NCI-H1092 (cell line): Measurements from ENCODE around the gene TANGO6.
"Not testable (repeated sequence)": the region's sequence is repeated elsewhere in the genome, so short reads cannot be mapped to it uniquely, and the experiment has no call there.

Experiments used
- DNase-seq: peaks from one replicate; lab custom pipeline; 2025; lab: John Stamatoyannopoulos, UW

TANGO6 gene

DNA sequence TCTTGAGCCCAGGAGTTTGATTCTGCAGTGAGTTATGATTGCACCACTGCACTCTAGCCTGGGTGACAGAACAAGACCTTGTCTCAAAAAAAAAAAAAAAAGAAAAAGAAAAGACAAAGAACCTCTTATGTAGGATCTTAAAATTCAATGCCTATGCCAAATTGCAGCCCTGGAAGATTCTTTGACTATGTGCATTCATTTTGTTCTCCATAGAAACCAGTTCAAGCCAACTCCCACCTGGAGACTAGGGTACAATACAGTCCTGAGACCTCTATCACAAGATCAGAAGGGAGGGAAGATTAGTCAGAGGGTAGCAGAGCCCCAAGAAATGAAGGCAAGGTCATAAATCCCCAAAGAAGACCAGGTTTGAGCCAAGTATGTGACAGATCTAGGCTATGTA lies 171.5 kb downstream of the TANGO6 start:
- no peak for DNase-seq

DNA sequence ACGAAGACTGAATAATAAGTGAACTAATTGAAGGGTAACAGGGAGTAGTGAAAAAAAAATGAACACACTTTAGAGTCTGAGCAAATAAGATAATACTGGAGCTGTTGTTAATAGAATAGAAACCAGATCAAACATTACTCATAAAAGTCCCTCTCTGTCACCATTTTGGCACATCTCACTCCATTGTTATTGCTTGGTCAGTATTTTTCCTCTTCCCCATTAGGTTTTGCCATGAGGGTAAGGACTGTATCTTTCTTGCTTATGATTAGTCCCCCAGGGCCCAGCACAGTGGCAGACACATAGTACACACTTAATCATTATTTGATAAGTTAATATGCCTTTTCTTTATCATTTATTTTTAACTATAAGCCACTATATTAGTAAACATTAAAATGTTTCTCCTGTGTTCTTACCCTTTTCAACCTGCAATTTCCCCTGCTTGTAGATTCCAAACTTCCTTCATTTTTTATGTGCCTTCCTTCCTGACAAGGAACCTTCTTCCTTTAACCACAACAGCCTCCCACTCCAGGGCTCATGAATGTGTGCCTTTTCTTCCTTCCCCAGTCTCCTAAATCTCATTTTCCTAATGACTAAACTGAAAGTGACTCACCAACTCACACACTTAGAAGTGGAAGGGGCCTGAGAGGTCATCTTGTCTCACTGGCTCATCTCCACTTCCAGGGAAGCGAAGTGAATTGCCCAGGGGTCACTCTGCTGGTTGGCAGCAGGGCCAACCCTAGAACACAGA lies 173.9 kb downstream of the TANGO6 start:
- no peak for DNase-seq

DNA sequence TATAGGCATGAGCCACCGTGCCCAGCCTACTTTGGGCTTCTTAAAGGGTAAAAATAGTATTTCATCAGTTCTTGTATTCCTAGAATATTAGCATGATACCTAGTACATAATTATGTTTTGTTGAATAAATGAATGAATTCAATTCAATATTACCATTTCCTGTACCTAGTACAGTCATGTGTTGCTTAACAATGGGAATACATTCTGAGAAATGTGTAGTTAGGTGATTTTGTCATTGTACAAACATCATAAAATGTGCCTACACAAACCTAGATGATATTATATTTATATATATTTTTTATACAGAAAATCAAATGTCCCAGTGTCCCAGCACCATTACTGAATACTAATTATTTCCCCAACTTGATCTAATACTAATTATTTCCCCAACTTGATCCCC lies 176.5 kb downstream of the TANGO6 start:
- DNase-seq = no peak

DNA sequence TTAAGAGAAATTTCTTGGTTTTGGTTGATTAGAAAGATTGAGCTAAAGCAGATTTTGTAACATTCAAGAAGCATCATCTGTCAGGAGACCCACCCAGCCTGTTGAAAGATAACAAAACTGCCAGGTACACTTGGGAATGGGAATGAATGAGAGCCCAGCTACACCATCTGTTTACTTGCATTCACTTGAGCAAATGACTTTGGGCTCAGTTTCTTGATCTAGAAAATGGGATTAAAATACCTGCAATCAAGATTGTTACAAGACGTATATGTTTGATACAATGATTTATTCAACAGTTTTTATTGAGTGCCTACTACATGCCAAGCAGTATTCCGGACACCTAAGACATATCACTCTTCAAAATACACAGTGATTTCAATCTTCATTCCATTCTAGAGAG lies 185.8 kb downstream of the TANGO6 start:
- DNase-seq = no peak

DNA sequence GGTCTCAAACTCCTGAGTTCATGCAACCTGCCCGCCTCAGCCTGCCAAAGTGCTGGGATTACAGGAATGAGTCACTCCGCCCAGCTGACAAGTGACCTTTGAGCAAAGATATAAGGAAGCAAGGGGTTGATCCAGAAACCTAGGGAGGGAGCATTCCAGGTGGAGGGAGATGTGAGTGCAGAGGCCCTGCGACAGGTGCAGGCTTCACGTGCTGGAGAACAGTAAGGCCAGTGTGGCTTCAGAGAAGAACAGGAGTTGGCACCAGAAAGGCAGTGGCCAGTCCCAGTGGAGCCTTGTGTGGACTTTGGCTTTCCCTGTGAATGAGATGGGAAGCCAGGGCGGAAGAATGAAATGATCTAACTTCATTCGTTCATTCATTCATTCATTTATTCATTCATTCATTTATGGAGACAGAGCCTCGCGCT lies 188.6 kb downstream of the TANGO6 start:
- DNase-seq = no peak

DNA sequence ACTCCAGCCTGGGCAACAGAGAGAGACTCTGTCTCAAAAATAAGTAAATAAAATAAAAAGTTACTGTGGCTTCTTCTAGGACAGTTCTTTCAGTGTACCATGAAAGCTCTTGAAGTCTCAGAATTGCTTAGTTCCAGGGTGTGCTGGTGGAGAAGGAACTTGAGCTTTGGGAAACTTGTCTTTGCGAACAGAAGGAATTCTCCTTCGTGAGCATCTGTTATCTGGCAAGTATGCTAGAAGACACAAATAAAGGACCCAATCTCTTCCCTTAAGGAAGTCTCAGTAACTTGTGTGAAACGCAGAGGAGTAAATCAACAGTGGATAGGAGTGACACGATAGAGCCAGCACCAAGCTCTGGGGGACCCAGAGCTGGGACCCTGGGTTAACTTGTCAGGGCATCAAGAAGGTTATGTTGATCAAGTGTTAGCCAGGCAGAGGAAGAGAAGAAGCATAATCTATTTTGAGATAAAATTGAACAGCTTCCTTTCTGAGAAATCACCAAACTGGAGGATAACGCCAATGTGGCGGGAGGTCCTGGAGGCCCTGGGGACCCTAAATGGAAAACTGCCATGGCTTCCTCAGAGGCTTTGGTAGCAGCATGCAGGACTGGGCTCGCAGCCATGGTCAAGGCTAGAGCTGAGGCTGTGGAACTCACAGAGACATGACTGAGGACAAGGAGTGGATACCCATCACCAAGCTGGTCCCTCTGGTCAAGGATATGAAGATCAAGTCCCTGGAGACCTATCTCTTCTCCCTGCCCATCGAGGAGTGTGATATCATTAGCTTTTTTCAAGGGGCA lies 190.0 kb downstream of the TANGO6 start:
- no peak for DNase-seq

DNA sequence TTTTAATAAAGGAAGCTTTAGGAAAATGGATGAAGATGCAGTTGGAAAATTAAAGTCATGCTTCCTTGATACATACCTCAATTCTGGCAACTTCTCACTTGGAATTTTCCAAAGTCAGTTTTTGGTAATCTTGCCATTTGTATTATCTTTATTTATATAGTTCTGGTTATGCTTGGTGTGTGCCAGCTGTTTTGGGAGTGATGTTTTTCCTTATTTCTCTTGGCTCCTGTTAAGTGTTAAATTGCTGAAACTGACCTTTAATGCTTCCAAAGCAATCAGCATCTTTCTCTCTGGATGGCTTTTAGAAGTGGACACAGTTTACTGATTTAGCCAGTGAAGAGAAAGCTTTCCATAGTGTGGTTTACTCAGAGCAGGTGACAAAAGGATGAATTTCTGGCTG lies 192.0 kb downstream of the TANGO6 start:
- no peak for DNase-seq

DNA sequence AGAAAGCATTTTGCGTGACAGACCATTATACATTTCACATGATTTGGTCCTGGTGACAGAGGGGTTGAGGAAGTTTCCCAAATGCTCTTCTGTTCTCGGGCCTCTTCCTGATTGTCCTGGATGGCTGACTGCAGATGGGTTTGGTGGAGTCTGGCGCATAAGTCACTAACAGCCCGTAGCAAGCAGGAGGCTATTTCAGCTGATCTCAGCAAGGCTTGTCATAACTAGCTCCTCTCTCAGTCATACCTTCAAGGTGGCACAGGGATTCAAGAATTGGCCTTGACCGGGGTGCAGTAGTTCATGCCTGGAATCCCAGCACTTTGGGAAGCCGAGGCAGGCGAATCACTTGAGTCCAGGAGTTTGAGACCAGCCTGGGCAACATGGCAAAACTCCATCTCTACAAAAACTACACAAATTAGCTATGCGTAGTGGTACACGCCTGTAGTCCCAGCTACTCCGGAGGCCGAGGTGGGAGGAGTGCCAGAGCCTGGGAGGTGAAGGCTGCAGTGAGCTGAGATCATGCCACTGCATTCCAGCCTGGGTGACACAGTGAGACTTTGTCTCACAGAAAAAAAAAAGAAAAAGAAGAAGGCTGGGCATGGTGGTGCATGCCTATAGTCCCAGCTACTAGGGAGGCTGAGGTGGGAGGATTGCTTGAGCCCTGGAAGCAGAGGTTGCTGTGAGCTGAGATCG lies 193.2 kb downstream of the TANGO6 start:
- no peak for DNase-seq

DNA sequence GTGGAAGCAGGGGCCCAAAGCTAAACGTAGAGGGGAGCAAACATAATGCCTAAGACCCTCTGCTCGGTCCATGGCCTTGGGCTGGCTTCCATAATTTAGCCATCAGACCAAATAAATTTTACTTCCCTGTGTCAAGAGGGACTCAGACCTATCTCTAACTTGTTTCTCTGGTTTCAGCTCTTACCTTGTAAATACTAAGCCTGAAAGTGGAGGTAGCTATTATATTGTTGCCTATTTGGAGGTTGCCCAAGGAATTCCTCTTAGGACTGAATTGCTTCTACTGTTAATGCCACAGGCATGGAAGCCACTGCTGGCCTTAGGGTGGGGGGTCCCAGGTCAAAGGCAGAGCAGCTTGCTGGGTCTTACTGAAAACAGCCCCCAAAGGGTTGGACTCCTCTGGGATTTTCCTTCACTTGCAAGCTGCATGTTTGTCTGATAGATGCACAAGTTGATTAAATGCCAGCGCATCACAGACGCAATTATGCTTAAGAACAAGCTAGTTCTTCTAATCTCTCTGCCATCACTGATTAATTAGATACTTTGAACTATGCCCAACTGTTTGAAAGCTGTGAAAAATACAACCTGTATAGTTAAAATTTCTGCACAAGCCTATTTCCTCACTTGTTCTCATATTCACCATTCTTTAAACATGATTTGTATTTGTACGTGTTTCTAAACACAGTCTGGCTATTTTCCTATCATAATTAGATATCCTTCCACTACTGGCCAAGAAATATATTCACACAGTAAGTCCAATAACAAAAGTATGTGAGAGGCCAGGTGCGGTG lies 194.2 kb downstream of the TANGO6 start:
- DNase-seq = no peak

DNA sequence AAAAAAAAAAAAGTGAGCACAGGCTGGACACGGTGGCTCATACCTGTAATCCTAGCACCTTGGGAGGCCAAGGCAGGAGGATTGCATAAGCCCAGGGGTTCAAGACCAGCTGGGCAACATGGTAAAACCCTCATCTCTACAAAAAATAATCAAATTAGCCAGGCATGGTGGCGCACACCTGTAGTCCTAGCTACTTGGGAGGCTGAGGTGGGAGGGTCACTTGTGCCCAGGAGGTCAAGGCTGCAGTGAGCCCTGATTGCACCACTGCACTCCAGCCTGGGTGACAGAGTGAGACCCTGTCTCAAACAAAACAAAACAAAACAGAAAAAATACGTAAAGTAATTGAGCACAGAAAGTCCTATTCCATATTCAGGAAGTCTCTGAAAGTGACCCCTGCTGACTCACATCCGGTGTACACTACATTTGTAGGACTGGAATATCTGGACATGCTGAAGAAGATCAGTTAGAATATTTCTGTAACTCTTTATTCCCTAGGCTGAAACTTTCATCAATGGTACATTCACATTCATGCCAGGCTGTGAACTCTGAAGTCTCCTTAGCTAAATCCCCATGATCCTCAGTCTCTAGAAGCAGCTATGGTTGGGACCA lies 196.1 kb downstream of the TANGO6 start:
- DNase-seq = no peak

DNA sequence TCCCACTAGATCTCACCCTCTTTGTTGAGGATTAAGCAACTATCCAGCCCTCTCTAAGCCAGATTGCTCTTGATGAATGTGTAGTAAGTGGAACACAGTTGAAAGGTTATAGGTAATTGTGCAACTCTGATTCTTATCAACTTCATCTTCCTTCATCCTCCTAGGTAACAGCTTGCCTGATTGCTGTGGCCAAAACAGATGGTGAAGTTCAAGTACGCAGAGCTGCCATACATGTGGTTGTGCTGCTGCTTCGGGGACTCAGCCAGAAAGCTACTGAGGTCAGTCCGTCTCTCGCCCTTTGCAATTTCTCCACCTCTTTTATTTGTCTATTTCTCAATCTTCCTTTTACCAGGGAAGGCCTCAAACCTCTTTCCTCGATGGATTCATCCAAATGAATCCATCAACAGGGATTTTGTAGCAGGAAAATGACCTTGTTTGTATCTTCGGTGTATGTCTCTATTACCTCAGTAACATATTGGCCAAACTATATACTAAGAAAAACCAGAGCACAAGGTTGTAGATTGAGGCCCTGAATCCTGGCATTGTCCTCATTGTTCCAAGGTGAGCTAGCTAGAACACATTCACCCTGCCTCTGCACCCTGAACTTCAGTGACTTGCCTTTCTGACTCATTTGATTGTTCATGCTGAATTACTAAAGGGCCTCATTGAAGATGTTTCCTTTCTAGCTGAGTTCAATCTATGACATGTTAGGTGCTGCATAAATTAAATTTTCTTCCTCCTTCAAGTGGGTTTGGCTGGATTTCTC lies 197.0 kb downstream of the TANGO6 start:
- no peak for DNase-seq

DNA sequence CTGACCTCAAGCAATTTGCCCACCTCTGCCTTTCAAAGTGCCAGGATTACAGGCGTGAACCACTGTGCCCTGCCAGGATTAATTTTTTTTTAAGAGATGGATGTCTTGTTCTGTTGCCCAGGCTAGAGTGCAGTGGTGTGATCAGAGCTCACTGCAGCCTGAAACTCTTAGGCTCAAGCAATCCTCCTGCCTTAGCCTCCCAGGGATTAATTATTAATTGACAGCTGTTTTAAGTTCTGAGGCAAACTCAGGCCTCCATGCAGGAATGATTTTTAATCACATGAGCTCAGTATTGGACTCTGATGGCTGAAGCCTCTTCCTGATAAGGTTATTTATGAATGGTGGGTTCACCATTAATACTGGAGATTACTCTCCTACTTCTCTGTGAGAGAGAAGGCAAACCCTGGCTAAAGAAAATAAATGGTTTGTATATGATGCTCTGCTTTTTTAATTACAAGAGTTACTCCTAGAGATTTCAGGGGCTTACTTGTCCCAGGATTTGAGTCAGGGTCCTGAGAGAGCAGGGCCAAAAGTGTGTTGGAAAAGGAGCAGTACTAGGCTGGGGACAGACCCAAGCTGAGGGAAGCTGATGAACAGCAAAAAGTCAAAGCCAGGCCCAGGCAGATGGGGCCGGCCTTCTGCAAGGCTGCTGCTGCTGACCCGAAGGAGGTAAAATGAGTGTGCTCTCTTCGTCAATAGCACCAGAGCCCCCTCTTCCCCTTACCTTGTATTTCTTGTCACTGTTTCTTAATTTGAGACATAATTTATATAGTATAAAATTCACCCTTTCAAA lies 205.2 kb downstream of the TANGO6 start:
- no peak for DNase-seq

DNA sequence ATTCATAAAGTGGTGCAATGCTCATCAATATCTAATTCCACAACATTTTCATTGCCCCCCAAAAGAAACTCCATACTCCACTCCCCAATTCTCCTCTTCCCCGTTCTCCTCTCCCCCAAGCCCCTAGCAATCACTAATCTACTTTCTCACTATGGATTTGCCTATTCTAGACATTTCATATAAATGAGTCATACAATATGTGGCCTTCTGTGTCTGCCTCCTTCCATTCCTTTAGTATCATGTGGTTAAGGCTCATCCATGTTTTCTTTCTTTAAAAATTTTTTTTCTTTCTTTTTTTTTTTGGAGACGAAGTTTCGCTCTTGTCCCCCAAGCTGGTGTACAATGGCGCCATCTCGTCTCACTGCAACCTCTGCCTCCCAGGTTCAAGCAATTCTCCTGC lies 205.8 kb downstream of the TANGO6 start:
- DNase-seq = no peak

DNA sequence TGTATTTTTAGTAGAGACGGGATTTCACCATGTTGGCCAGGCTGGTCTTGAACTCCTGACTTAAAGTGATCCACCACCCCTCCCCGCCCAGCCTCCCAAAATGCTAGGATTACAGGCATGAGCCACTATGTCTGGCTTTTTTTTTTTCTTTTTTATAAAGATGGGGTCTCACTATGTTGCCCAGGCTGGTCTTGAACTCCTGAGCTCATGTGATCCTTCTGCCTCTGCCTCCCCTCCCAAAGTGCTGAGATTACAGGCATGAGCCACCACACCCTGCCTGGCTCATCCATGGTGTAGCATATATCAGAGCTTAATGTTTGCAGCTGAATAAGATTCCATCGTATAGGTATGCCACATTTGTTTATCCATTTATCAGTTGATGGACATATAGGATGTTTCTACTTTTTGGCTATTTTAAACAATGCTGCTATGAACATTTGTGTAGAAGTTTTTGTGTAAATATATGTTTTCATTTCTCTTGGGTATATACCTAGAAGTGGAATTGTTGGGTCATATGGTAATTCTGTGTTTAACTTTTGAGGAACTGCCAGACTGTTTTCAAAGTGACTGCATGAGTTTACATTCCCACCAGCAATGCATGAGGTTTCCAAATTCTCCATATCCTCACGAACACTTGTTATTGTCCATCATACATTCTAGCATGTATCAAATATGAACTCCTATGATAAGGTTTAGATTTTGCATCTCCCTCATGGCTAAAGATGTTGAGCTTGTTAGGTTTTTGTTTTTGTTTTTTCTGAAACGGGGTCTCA lies 206.5 kb downstream of the TANGO6 start:
- no peak for DNase-seq

DNA sequence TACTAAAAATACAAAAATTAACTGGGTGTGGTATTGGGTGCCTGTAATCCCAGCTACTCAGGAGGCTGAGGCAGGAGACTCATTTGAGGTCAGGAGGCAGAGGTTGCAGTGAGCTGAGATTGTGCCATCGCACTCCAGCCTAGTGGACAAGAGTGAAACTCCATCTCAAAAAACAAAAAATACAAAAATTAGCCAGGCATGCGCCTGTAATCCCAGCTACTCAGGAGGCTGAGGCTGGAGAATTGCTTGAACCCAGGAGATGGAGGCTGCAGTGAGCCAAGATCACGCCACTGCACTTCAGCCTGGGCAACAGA lies 208.1 kb downstream of the TANGO6 start:
- not testable (repeated sequence) for DNase-seq

DNA sequence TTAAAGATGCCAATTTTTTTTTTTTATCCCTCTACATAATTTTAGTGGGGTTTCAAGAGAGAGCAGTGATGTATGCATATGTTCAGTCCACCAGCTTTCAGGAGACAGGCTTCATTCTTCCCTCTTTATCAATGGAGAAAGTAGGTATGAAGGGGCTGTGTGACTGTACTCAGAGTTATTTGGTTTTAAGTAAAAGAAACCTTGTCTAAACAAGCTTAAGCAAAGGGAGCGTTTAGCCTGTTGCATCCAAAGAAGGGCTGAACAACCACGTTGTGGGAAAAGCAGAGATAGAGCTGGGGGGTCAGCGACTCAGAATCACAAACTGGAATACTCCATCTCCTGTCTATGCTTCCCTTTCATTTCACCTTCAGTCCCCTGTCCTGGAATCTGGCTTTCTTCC lies 211.7 kb downstream of the TANGO6 start:
- DNase-seq = no peak

DNA sequence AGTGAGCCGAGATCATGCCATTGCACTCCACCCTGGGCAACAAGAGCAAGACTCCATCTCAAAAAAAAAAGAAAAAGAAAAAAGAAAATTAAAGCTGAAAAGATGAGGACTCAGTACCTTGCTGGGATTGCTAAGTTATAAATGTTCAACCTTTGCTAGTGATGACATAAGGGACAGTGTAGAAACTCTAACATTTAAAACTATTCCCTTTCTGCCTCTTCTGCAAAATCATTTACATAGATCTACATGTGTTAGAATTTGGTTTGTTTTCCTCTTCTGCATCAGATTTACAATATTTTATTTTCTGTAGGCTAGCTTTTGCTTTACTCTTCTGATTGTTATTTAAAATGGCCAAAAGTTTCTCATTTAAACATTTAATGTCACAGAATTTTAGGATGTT lies 212.6 kb downstream of the TANGO6 start:
- no peak for DNase-seq

DNA sequence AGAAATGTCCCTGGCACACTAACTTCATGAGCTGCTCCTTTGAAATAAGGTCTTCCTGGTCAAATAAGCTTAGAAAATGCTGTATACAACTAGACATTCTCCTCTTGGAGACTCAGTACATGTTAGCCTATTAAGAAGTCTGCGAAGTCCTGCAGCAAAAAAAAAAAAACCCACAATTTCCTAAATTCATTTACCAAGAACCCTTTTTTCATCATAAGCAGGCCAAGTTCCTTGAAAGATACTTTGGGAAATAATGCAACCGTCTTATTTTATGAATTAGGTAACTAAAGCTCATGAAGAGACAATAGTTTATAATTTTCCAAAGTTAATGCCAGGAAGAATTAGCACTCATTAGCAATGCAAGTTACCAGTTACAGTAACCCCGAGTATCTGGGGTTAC lies 213.1 kb downstream of the TANGO6 start:
- no peak for DNase-seq
